Upper lobe of right lung (tissue), 1 donor: ENCODE measurements around the gene PPM1H. TPM values are rescaled to one million over a fixed set of nuclear protein-coding genes. Genes with fewer than 3 reads are reported as not detected.

ENCODE experiments used
- ATAC-seq: fragments of 200-7000 bp; cut with Tn5 transposase; one replicate; pipeline ENCODE4 v1.9.1; 2020; ENCODE audit warnings: mild to moderate bottlenecking, moderate library complexity
- DNase-seq: peaks from one replicate; pipeline ENCODE4 v3.0.0-alpha.2; 2020
- H3K27ac ChIP-seq: fragments of 200-600 bp; one replicate; pipeline ENCODE4 v1.8.0; 2022
- H3K27me3 ChIP-seq: fragments of 200-600 bp; one replicate; pipeline ENCODE4 v1.8.0; 2022; ENCODE audit warnings: mild to moderate bottlenecking
- H3K36me3 ChIP-seq: fragments of 200-600 bp; one replicate; pipeline ENCODE4 v1.8.0; 2022
- H3K4me1 ChIP-seq: fragments of 200-600 bp; one replicate; pipeline ENCODE4 v1.8.0; 2022
- H3K4me3 ChIP-seq: fragments of 200-600 bp; one replicate; pipeline ENCODE4 v1.8.0; 2022; ENCODE audit warnings: mild to moderate bottlenecking
- H3K9me3 ChIP-seq: fragments of 200-600 bp; one replicate; pipeline ENCODE4 v1.8.0; 2022
- intact Hi-C: fragments of 100-400 bp; cut with DNase I; formaldehyde crosslinking; loops from one replicate; pipeline ENCODE4 v1.11.0; 2022
- total RNA-seq: library from RNA; stranded (reverse); fragmentation: NEBNext Ultra II Directional; extraction: Animal tissue kit (Norgen Biotek cat#: 25700); gene quantifications from one replicate; pipeline ENCODE4 v1.2.1, GENCODE V29; 2021
- TF ChIP-seq, protein P1 (sequence below): fragments of 200-600 bp; IDR thresholded peaks from one replicate; pipeline ENCODE4 v1.8.0; 2022; ENCODE audit warnings: antibody characterized with exemption
- donor health status: DM: no; HTN: yes; CAD: no; lungs with severe emphysema.

The PPM1H gene
- total RNA-seq, 1 donor from 2014 or later = 8.0 TPM

DNA sequence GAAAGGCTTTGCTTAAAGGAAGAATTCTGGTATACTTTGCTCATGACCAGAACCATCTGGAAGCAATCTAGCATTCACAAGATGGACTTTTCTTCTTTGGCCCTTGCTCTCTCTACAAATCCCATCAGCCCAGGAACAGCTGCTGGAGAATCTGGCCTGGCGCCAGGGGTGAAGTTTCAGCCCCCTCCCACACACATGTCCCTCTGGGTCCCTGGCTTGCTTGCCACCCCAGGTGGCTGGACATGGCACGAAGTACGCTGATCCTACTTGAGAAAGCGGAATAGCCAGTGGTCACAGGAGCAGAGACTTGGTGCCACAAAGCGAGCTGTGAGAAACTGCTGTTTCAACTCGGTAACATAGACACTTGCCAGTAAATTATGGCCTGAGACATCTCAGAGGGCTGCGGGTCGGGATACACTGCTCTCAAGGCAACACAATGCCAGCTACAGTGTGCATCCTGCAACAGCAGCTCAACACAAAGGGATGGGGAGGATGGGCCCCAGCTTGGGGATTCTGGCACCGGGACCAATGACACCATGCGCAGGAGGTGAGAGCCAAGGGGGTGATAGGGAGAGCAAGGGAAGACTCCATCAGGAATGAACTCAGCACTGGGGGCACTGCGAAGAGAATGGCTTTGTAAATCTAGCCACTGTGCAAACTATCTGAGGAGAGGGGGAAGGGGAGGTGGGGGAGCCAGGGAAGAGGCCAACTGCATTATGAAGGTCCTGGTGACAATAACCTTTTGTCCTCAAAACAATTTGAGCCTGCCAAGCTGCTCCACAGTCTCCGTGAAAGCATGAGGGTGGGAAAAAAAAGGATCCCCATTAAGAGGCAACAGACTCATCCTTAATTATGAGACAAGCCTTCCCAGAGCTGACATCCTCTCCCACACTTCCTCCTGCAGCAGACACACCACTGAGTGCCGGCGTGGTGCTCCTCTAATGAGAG is 219.9 kb downstream of the PPM1H start:
- no peaks in the 10 kb centered on the region for H3K4me1 ChIP-seq
- TF ChIP-seq, protein P1, sequence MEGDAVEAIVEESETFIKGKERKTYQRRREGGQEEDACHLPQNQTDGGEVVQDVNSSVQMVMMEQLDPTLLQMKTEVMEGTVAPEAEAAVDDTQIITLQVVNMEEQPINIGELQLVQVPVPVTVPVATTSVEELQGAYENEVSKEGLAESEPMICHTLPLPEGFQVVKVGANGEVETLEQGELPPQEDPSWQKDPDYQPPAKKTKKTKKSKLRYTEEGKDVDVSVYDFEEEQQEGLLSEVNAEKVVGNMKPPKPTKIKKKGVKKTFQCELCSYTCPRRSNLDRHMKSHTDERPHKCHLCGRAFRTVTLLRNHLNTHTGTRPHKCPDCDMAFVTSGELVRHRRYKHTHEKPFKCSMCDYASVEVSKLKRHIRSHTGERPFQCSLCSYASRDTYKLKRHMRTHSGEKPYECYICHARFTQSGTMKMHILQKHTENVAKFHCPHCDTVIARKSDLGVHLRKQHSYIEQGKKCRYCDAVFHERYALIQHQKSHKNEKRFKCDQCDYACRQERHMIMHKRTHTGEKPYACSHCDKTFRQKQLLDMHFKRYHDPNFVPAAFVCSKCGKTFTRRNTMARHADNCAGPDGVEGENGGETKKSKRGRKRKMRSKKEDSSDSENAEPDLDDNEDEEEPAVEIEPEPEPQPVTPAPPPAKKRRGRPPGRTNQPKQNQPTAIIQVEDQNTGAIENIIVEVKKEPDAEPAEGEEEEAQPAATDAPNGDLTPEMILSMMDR = no peak
- no peak overlapping the region for H3K27ac ChIP-seq
- H3K9me3 ChIP-seq = no peaks in the 10 kb centered on the region
- no peak overlapping the region for H3K4me3 ChIP-seq
- H3K27me3 ChIP-seq = no peaks in the 10 kb centered on the region
- H3K36me3 ChIP-seq = no peaks in the 10 kb centered on the region
- DNase-seq (no peak), ATAC-seq (no peak)
- intact Hi-C loops = no loop called here

DNA sequence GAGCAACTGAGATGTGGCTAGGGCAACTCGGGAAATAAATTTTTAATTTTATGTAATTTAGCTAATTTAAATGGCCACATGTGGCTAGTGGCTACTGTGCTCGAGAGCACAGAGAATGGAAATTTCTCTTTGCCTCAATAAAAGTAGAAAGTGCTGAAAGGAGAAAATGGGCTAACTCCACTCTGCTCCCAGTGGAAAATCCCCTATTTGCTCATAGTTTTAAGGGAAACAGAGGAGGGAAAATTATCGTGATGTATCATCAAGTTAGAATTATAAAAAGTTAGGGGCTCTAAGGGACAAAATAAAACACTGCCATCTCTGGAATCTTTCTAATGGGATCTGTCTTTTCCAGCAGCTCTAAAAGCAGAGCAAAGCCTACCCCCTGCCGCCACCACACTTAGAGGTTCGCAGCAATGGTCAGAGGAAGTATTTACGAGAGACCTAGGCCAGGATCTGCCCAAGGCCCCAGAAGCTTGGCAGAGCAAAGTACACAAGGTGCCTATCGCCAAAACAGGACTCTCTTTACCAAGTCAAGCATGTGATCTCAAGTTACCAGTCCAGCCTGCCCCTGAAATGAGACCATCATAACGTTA is 220.7 kb downstream of the PPM1H start:
- H3K27ac ChIP-seq = no peak overlapping the region
- intact Hi-C loops = no loop called here
- no peak overlapping the region for H3K4me3 ChIP-seq
- DNase-seq (no peak), ATAC-seq (no peak)
- no peaks in the 10 kb centered on the region for H3K27me3 ChIP-seq
- TF ChIP-seq, protein P1 = no peak
- no peaks in the 10 kb centered on the region for H3K4me1 ChIP-seq
- no peaks in the 10 kb centered on the region for H3K36me3 ChIP-seq
- H3K9me3 ChIP-seq = no peaks in the 10 kb centered on the region

DNA sequence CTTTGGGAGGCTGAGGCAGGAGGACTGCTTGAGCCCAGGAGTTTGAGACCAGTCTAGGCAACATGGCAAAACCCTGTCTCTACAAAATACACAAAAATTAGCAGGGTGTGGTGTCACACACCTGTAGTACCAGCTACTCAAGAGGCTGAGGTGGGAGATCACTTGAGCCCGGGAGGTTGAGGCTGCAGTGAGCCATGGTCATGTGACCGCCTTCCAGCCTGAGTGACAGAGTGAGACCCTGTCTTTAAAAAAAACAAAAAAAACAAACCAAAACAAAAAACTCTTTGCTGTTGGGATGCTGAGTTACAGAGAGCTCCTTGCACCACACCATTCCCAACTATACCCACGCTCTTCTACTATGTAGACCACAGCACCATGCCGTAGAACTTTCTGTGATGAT is 221.2 kb downstream of the PPM1H start:
- no peaks in the 10 kb centered on the region for H3K36me3 ChIP-seq
- intact Hi-C loops = no loop called here
- H3K27ac ChIP-seq = no peak overlapping the region

DNA sequence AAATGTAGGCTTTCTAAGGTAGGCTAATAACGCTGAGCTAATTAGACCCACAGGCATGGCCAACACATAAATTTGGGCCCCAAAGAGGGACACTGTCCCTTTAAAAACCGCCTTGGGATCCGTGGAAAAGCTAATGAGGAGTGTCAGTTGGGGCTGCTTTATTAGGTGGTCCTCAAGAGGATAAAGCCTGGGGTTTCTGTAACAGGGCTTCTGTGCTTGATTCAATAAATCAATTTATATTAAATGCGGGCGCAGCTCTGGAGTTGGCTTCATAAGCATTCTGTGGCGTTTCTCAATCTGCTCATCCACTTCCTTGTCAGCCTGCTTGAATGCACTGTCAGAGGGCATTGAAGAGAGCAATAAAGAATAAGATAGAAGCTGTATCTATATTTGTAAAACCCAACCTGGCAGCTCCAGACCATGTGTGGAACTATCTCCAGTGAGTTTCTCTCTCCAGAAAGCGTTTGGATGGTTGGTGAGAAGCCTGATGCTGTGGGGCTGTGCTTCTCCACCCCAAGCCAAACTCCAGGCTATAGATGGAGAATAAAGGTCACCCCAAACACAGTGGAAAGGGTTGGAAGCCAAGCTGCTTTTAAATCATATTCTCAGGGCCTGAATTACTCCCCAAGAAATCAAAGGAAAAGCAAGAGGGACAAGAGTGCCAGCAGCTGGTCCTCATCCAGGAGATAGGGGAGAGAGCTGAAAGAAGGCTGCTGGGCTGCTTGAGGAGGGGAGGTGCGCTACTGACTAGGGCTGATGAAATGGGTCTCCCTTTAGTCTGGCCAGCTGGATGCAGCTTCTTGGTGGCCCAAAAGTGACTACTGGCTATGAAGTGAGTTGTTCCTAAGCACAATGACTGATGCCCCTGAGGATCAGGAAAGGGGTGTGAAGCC is 222.0 kb downstream of the PPM1H start:
- no peak for DNase-seq
- H3K4me1 ChIP-seq = no peaks in the 10 kb centered on the region
- no peak for ATAC-seq
- H3K36me3 ChIP-seq = no peaks in the 10 kb centered on the region
- H3K9me3 ChIP-seq = no peaks in the 10 kb centered on the region
- H3K4me3 ChIP-seq = no peak overlapping the region
- no peaks in the 10 kb centered on the region for H3K27me3 ChIP-seq
- H3K27ac ChIP-seq = no peak overlapping the region
- TF ChIP-seq, protein P1 = no peak
- intact Hi-C loops = no loop called here

More for the DNA sequence above, 221.2 kb downstream of the PPM1H start:
- DNase-seq = no peak
- Histone ChIP-seq H3K9me3 (no peaks in the 10 kb centered on the region), H3K27me3 (no peaks in the 10 kb centered on the region), H3K4me1 (no peaks in the 10 kb centered on the region), H3K4me3 (no peak overlapping the region)
- no peak for ATAC-seq
- TF ChIP-seq, protein P1 = no peak

DNA sequence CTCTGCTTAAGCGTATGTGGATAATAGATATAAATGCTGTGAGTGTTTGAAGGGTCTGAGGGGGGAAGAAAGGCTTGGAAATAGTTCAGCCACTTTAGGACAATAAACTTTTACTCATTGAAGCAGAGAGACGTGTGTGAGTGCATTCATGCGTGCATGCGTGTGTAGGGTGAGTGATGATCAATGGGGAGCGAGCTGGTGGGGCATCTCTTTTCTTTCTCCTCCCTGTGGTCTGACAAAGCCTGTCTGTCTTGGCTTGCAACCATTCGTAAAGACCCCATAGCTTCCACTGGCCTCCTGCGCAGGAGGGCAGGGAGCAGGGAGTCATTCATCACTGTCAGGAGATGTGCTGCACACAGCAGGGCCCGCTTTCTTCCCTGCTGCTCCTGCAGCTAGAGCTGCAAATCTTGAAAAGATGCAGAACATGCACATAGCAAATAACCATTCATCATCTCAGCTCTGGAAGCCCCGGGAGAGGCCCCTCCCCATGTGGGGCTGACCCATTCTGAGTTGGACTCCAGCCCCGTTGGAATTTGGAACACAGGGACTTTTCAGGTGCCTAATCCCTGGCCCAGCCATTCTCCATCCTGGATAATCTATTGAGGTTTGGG is 223.2 kb downstream of the PPM1H start:
- TF ChIP-seq, protein P1 = no peak
- no peak overlapping the region for H3K27ac ChIP-seq

More for the DNA sequence above, 223.2 kb downstream of the PPM1H start:
- Histone ChIP-seq H3K4me1 (no peaks in the 10 kb centered on the region), H3K9me3 (no peaks in the 10 kb centered on the region), H3K4me3 (no peak overlapping the region), H3K36me3 (no peaks in the 10 kb centered on the region), H3K27me3 (no peaks in the 10 kb centered on the region)
- DNase-seq (no peak), ATAC-seq (no peak)
- intact Hi-C loops = no loop called here
